IMR-90 (cell line): Measurements from ENCODE around the gene TLNRD1. TPM values are rescaled to one million over a fixed set of nuclear protein-coding genes. Genes with fewer than 3 reads are reported as not detected.

Experiments
- ATAC-seq: fragments of 200-7000 bp; cut with Tn5 transposase; 2 replicates; pipeline ENCODE4 v1.9.1; 2020; ENCODE audit warnings: low read depth, mild to moderate bottlenecking, moderate library complexity
- BruUV-seq: library from RNA; stranded (reverse); fragments of 400-500 nt; replicated peaks from 2 replicates; lab custom pipeline; 2021; lab: Mats Ljungman, UMichigan
- CTCF ChIA-PET: fragments of 300-600 bp; formaldehyde crosslinking; extraction: SDS; loops from one replicate; lab custom pipeline; 2021; ENCODE audit warnings: antibody characterized with exemption; lab: Yijun Ruan, JAX
- POLR2A ChIA-PET: fragments of 300-600 bp; sonication (Branson Sonifier 250); formaldehyde crosslinking; loops from one replicate; lab custom pipeline; 2022; ENCODE audit warnings: antibody characterized with exemption; ENCODE audit not compliant: unreplicated experiment; lab: Charles Lee
- DNase-seq: peaks from one replicate; pipeline ENCODE4 v3.0.0; 2013
- H2AFZ ChIP-seq: replicated peaks from 2 replicates; pipeline ENCODE3; 2013; ENCODE audit warnings: low read length, mild to moderate bottlenecking; ENCODE audit not compliant: poor library complexity
- H2AK5ac ChIP-seq: 2 replicates; pipeline ENCODE4 v1.6.1; 2013; ENCODE audit warnings: low read depth, low read length, inconsistent platforms
- H2AK9ac ChIP-seq: replicated peaks from 2 replicates; pipeline ENCODE3; 2013; ENCODE audit warnings: mild to moderate bottlenecking, low read depth, low read length, moderate library complexity; ENCODE audit not compliant: poor library complexity
- H2BK120ac ChIP-seq: 2 replicates; pipeline ENCODE4 v1.6.1; 2013; ENCODE audit warnings: low read depth, low read length, inconsistent platforms
- H2BK15ac ChIP-seq: 3 replicates; pipeline ENCODE4 v1.6.1; 2013; ENCODE audit warnings: low read depth, low read length, inconsistent platforms
- H2BK20ac ChIP-seq: 2 replicates; pipeline ENCODE4 v1.6.1; 2013; ENCODE audit warnings: low read depth, mild to moderate bottlenecking, inconsistent platforms, low read length, moderate library complexity
- H2BK5ac ChIP-seq: 2 replicates; pipeline ENCODE4 v1.6.1; 2013; ENCODE audit warnings: mild to moderate bottlenecking, low read depth, low read length, inconsistent platforms; ENCODE audit not compliant: poor library complexity, severe bottlenecking
- H3K14ac ChIP-seq: replicated peaks from 2 replicates; pipeline ENCODE4 v1.6.1; 2013; ENCODE audit warnings: low read depth, low read length, inconsistent platforms
- H3K18ac ChIP-seq: 2 replicates; pipeline ENCODE4 v1.6.1; 2013; ENCODE audit warnings: low read depth, low read length, control low read depth
- H3K23ac ChIP-seq: 2 replicates; pipeline ENCODE4 v1.6.1; 2013; ENCODE audit warnings: low read depth, low read length, inconsistent platforms
- H3K27ac ChIP-seq: 2 replicates; pipeline ENCODE4 v1.5.1; 2013; ENCODE audit warnings: mild to moderate bottlenecking, control low read depth, low read length; ENCODE audit not compliant: insufficient read depth
- H3K27me3 ChIP-seq: 2 replicates; pipeline ENCODE4 v1.6.1; 2013; ENCODE audit warnings: low read length; ENCODE audit not compliant: control insufficient read depth, insufficient read depth
- H3K36me3 ChIP-seq: 2 replicates; pipeline ENCODE4 v1.6.1; 2013; ENCODE audit warnings: low read length, mixed read lengths; ENCODE audit not compliant: control insufficient read depth, insufficient read depth
- H3K4ac ChIP-seq: 2 replicates; pipeline ENCODE4 v1.6.1; 2013; ENCODE audit warnings: low read depth, low read length, inconsistent platforms
- H3K4me1 ChIP-seq: 2 replicates; pipeline ENCODE4 v1.6.1; 2013; ENCODE audit warnings: low read length, mixed read lengths; ENCODE audit not compliant: control insufficient read depth, insufficient read depth
- H3K4me2 ChIP-seq: 2 replicates; pipeline ENCODE4 v1.6.1; 2013; ENCODE audit warnings: low read depth, mild to moderate bottlenecking, control low read depth, low read length, moderate library complexity
- H3K4me3 ChIP-seq: 2 replicates; pipeline ENCODE4 v1.5.1; 2013; ENCODE audit warnings: low read depth, mild to moderate bottlenecking, control low read depth, low read length, moderate library complexity; ENCODE audit not compliant: insufficient read depth
- H3K56ac ChIP-seq: 2 replicates; pipeline ENCODE4 v1.6.1; 2013; ENCODE audit warnings: low read length, inconsistent platforms; ENCODE audit not compliant: insufficient read depth; ENCODE audit errors: extremely low read depth
- H3K79me1 ChIP-seq, 2 experiments: 2 replicates each; pipeline ENCODE4 v1.6.1; 2013; ENCODE audit warnings: low read length in 2 of 2, inconsistent platforms in 1 of 2, low read depth in 1 of 2
- H3K9ac ChIP-seq: 2 replicates; pipeline ENCODE4 v1.6.1; 2013; ENCODE audit warnings: low read depth, low read length, control low read depth
- H3K9me1 ChIP-seq: 2 replicates; pipeline ENCODE4 v1.6.1; 2013; ENCODE audit warnings: low read length, inconsistent platforms; ENCODE audit not compliant: insufficient read depth
- H3K9me3 ChIP-seq: 2 replicates; pipeline ENCODE4 v1.6.1; 2013; ENCODE audit warnings: low read length; ENCODE audit not compliant: control insufficient read depth, insufficient read depth
- H4K20me1 ChIP-seq: 2 replicates; pipeline ENCODE4 v1.6.1; 2013; ENCODE audit warnings: low read length, inconsistent platforms; ENCODE audit not compliant: insufficient read depth
- H4K5ac ChIP-seq: 2 replicates; pipeline ENCODE4 v1.6.1; 2013; ENCODE audit warnings: mild to moderate bottlenecking, low read depth, low read length, control low read depth
- H4K8ac ChIP-seq, 2 experiments: 2 replicates each; pipeline ENCODE4 v1.6.1; 2013; ENCODE audit warnings: low read depth in 2 of 2, low read length in 2 of 2, control low read depth in 1 of 2, inconsistent platforms in 1 of 2
- H4K91ac ChIP-seq: 2 replicates; pipeline ENCODE4 v1.6.1; 2013; ENCODE audit warnings: low read depth, low read length, inconsistent platforms; ENCODE audit not compliant: insufficient read depth
- BHLHE40 ChIP-seq: fragments of 150-350 bp; IDR thresholded peaks from 2 replicates; pipeline ENCODE4 v1.6.1; 2016; ENCODE audit warnings: mild to moderate bottlenecking, low read depth, low read length
- MXI1 ChIP-seq: IDR thresholded peaks from 2 replicates; pipeline ENCODE4 v1.6.1; 2012; ENCODE audit warnings: low read depth, mild to moderate bottlenecking, low read length, moderate library complexity, borderline replicate concordance
- RAD21 ChIP-seq: IDR thresholded peaks from 2 replicates; pipeline ENCODE4 v1.6.1; 2012; ENCODE audit warnings: low read length, improper control_type of control experiment
- WGBS, 2 experiments: methylation state at CpG; one replicate each; pipeline versions ENCODE4 v1.1.5 to v1.1.7; 2013; ENCODE audit warnings: missing lambda C conversion rate in 2 of 2; ENCODE audit not compliant: insufficient read length in 1 of 2; ENCODE audit errors: extremely low coverage in 2 of 2; 5-methylcytosine and 5-hydroxymethylcytosine counted together
- dilution Hi-C: fragments of 300-500 bp; cut with HindIII; formaldehyde crosslinking; loops from one replicate; pipeline ENCODE4 v1.14.3; 2018; ENCODE audit warnings: low sequenced_read_pairs; ENCODE audit not compliant: unreplicated experiment
- in situ Hi-C: fragments of 300-500 bp; cut with MboI; formaldehyde crosslinking; loops from 3 replicates; pipeline ENCODE4 v1.14.3; 2019; ENCODE audit warnings: low sequenced_read_pairs, inconsistent platforms, mixed read lengths
- intact Hi-C: fragments of 100-400 bp; cut with micrococcal nuclease; formaldehyde crosslinking; loops from 2 replicates; pipeline ENCODE4 v1.10.0; 2022
- polyA plus RNA-seq, 3 experiments: library from polyadenylated mRNA; depleted of rRNA; stranded (reverse); fragments of >200 nt; gene quantifications; 2 replicates each; pipeline ENCODE4 v1.2.3, GENCODE V29; 2012; ENCODE audit warnings: low replicate concordance in 1 of 3
- total RNA-seq: library from RNA; depleted of rRNA; stranded (reverse); fragments of >200 nt; gene quantifications from 2 replicates; pipeline ENCODE4 v1.2.3, GENCODE V29; 2012
- TF ChIP-seq, protein P1 (sequence below): fragments of 150-350 bp; IDR thresholded peaks from 2 replicates; pipeline ENCODE4 v1.6.1; 2017; ENCODE audit warnings: mild to moderate bottlenecking, antibody characterized with exemption, low read length, low read depth

The TLNRD1 gene
- total and polyA plus RNA-seq, 2 of the 4 experiments (the other 2 are of a cell fraction) = 2.2 to 6.8 TPM

DNA sequence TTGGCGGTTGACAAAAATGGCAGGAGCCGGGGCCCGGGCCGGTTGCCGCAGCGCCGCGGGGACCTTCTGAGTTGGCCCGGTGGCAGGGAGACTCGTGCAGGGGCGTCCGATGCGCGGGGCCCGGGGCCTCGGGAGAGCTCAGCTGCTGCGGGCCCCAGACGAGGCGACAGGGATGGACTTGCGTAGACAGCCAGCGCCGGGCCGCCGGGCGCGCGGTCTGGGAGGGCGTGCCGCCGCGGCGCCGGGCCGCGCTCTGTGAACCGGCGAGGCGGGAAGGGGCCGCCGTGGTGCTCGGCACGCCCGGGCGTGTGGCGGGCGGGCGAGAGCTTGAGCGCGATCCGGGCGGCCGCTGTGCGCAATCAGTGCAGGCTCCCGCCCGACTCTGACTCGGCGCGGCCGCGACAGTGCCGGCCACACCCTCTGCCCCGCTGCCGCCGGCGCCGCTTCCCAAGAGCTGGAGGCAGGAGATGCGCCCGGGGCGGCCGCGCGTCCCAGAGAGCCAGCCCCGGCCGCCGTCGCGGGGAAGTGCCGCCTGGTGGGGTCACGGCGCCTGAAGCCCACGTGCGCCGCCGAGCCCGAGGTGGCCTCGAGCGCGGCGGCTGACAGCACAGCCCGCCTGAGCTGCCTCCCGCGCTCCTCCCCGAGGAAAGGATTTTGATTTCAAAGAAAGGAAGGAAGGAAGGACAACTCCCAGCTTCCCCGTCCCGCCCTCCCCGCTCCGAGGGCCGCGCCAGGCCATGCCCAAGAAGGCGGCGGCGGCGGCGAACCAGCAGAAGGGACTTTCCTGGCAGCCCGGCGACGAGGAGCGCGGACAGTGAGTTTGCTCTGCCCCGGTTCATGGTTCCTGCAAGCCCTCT, 657 bp downstream of the TLNRD1 start:
- H3K56ac ChIP-seq = peak overlapping the region; percentile 66
- H2AFZ ChIP-seq = peak overlapping the region; percentile 96
- no peaks in the 10 kb centered on the region for H3K27me3 ChIP-seq
- peaks cover 26 to 44% of the 10 kb centered on the region in 2 experiments for H3K79me1 ChIP-seq
- H3K4ac ChIP-seq = peak overlapping the region; percentile 62
- TF ChIP-seq BHLHE40 = peak; percentile 23; the same call in 1 of the 2 replicates
- TF ChIP-seq, protein P1, sequence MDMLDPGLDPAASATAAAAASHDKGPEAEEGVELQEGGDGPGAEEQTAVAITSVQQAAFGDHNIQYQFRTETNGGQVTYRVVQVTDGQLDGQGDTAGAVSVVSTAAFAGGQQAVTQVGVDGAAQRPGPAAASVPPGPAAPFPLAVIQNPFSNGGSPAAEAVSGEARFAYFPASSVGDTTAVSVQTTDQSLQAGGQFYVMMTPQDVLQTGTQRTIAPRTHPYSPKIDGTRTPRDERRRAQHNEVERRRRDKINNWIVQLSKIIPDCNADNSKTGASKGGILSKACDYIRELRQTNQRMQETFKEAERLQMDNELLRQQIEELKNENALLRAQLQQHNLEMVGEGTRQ = peak; percentile 36
- TF ChIP-seq MXI1 = 0 out of 2 replicates have a peak, but pooled peaks have one; percentile 50
- TF ChIP-seq RAD21 = no peak
- no TSS peak for BruUV-seq
- H3K23ac ChIP-seq = peak overlapping the region; percentile 66; the same call in 1 of the 2 replicates
- peak overlapping the region; percentile 41 to 74; a peak in 2 of 4 replicates for H4K8ac ChIP-seq
- peak overlapping the region; percentile 76 for H3K9ac ChIP-seq
- H3K27ac ChIP-seq = peak overlapping the region; percentile 77
- H4K5ac ChIP-seq = no peak overlapping the region
- H3K36me3 ChIP-seq = peaks cover 14% of the 10 kb centered on the region
- peak overlapping the region; percentile 57 for H4K91ac ChIP-seq
- CTCF ChIA-PET = no interaction called here
- no peaks in the 10 kb centered on the region for H3K9me3 ChIP-seq
- intact Hi-C loops (loop anchor here (2.0 to 5.0 kb wide), 2 partner anchors 96 to 265 kb away; no protein-coding TSS in a partner anchor), dilution Hi-C loops (no loop called here), in situ Hi-C loops (no loop called here)
- no peak overlapping the region; the same call in 1 of the 2 replicates for H2AK5ac ChIP-seq
- 0% methylated on average over 54 of the region's 110 CpGs; no CpG with 5 or more reads in 1 of the 2 experiments for WGBS, 2 experiments
- peaks cover 13% of the 10 kb centered on the region for H3K4me1 ChIP-seq
- H3K18ac ChIP-seq = no peak overlapping the region; the same call in 1 of the 2 replicates
- no peak overlapping the region for H2BK20ac ChIP-seq
- DNase-seq (peak; percentile 35), ATAC-seq (peak; percentile 57)
- H3K14ac ChIP-seq = peak overlapping the region; percentile 58; the same call in 1 of the 2 replicates
- POLR2A ChIA-PET = interaction anchor here (1.4 kb wide), 1 partner anchor 10 kb away, joined by 3 read pairs; no protein-coding TSS in a partner anchor
- peaks cover 36% of the 10 kb centered on the region for H4K20me1 ChIP-seq
- peak overlapping the region; percentile 55 for H2BK5ac ChIP-seq
- 0 out of 2 replicates have a peak overlapping the region, but pooled peaks have one; percentile 10 for H2BK120ac ChIP-seq
- H2BK15ac ChIP-seq = no peak overlapping the region
- H3K9me1 ChIP-seq = peaks cover 3% of the 10 kb centered on the region; the same call in 1 of the 2 replicates
- peak overlapping the region; percentile 52 for H3K4me2 ChIP-seq
- H2AK9ac ChIP-seq = peak overlapping the region; percentile 93
- peak overlapping the region; percentile 89 for H3K4me3 ChIP-seq
